Neural crest cell (in vitro differentiated cells): ENCODE data around the gene KRTAP5-3. TPM values are rescaled to one million over a fixed set of nuclear protein-coding genes. Genes with fewer than 3 reads are reported as not detected.

ENCODE experiments used
- DNase-seq: peaks from one replicate; pipeline ENCODE4 v3.0.0; 2021; ENCODE audit warnings: low read depth, mixed read lengths, low spot score
- H3K27ac Mint-ChIP-seq: one replicate; pipeline ENCODE4 v1.8.0; 2021; ENCODE audit warnings: mild to moderate bottlenecking, mixed read lengths; ENCODE audit not compliant: unreplicated experiment
- H3K27me3 Mint-ChIP-seq: 2 replicates; pipeline ENCODE4 v1.8.0; 2021; ENCODE audit warnings: low read depth, mild to moderate bottlenecking, mixed read lengths
- H3K36me3 Mint-ChIP-seq: 2 replicates; pipeline ENCODE4 v1.8.0; 2021; ENCODE audit warnings: low read depth, mild to moderate bottlenecking, mixed read lengths
- H3K4me1 Mint-ChIP-seq: 2 replicates; pipeline ENCODE4 v1.8.0; 2021; ENCODE audit warnings: mixed read lengths
- H3K4me3 Mint-ChIP-seq: one replicate; pipeline ENCODE4 v1.8.0; 2021; ENCODE audit warnings: mild to moderate bottlenecking, mixed read lengths
- H3K9me3 Mint-ChIP-seq: 2 replicates; pipeline ENCODE4 v1.8.0; 2021; ENCODE audit warnings: mixed read lengths
- total RNA-seq: library from RNA; stranded (reverse); gene quantifications from 2 replicates; pipeline ENCODE4 v1.2.1, GENCODE V29; 2021
- TF ChIP-seq, protein P1 (sequence below): fragments of 200-600 bp; sonication (generic); conservative IDR thresholded peaks from 2 replicates; pipeline ENCODE4 v1.5.0; 2021; ENCODE audit warnings: antibody characterized with exemption, mild to moderate bottlenecking

The KRTAP5-3 gene
- total RNA-seq, 1 donor from 2014 or later: not detected

DNA sequence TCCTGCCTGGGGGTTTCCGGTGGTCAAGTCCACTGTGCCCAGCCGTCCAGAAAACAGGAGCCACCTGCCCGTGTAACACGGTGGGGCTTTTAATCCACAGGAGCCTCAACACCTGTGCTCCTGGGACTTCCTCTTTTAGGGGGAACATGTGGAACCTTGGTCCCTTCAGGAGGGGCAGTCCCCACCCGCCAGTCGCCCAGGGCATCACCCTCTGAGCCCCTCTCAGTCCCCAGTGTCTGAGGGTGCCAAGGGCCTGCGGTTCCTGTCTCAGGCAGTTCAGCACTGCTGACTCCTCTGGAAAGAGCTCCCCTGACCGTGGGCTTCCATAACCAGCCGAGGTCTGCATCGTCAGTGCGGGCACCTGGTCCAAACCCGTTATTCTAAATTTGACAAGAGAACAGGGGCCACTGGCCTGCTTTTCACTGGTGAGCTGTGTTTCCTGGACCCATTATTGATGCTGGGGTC, 37.1 kb upstream of the KRTAP5-3 start:
- Mint-ChIP-seq H3K36me3 (no peaks in the 10 kb centered on the region), H3K4me1 (no peaks in the 10 kb centered on the region), H3K9me3 (no peaks in the 10 kb centered on the region), H3K4me3 (no peak overlapping the region), H3K27ac (no peak overlapping the region), H3K27me3 (peaks cover 2% of the 10 kb centered on the region)
- TF ChIP-seq, protein P1, sequence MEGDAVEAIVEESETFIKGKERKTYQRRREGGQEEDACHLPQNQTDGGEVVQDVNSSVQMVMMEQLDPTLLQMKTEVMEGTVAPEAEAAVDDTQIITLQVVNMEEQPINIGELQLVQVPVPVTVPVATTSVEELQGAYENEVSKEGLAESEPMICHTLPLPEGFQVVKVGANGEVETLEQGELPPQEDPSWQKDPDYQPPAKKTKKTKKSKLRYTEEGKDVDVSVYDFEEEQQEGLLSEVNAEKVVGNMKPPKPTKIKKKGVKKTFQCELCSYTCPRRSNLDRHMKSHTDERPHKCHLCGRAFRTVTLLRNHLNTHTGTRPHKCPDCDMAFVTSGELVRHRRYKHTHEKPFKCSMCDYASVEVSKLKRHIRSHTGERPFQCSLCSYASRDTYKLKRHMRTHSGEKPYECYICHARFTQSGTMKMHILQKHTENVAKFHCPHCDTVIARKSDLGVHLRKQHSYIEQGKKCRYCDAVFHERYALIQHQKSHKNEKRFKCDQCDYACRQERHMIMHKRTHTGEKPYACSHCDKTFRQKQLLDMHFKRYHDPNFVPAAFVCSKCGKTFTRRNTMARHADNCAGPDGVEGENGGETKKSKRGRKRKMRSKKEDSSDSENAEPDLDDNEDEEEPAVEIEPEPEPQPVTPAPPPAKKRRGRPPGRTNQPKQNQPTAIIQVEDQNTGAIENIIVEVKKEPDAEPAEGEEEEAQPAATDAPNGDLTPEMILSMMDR: no peak
- DNase-seq: no peak

DNA sequence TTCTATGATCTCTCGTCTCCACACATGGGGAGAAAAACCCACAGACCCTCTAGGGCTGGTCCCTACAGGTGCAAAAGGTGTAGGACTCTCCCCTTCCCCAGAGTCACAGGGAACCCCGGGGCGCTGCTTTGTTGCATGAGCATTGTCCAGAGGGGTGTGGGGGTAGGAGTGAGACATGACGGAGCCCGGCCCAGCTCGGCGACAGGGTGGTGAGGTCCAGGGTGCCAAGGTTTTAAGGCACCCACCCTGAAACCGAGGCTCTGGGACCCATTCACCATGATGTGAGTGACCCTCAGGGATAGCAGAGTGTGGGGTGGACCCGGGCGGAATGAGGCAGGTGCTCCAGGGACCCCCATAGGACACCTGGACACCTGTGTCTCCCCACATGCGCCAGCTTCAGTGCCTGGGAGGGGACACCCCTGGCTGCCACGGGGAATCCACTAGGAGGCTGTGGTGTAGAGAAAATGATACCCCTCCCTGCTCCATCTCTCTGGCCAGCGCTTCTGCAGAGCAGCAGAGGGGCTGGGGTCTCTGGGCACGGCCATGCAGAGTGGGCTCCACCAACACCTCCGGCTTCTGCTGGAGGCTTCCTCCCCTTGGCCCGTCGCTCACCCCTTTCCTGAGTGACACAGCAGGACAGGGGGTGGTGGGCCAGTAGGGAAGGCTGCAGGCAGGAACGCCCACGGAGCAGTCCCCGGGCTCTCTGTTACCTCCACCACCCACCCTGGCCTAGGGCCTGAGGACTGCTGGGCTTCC, 36.5 kb upstream of the KRTAP5-3 start:
- Mint-ChIP-seq H3K4me1 (no peaks in the 10 kb centered on the region), H3K4me3 (no peak overlapping the region), H3K36me3 (no peaks in the 10 kb centered on the region), H3K9me3 (no peaks in the 10 kb centered on the region), H3K27ac (no peak overlapping the region), H3K27me3 (peaks cover 8% of the 10 kb centered on the region)
- DNase-seq: no peak
- TF ChIP-seq, protein P1: no peak

DNA sequence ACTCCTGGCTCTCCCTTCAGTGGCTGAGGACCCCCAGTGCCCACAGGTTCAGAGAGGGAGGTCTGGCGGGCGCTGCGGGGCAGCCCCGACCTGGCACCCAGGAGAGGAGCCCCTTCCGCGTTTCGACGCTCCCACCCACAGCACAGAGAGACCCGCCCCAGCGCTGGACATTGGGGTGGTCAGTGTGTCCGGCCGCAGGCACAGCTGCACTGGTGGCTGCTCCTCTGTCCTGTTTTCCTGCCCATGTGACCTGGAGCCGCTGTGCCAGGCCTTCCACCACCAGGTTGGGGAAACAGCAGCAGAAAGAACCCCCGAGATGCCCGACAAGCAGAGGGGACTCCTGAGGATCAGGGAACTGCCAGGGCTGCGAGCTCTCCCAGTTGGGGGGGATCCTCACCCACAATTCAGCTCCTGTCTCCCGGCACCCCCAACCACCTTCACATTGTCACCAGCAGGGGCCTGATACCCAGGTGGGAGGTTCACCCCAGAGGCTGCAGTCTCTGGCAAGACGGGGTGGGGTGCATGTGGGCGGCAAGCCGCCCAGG, 35.0 kb upstream of the KRTAP5-3 start:
- no peaks in the 10 kb centered on the region for H3K9me3 Mint-ChIP-seq
- no peak for DNase-seq

DNA sequence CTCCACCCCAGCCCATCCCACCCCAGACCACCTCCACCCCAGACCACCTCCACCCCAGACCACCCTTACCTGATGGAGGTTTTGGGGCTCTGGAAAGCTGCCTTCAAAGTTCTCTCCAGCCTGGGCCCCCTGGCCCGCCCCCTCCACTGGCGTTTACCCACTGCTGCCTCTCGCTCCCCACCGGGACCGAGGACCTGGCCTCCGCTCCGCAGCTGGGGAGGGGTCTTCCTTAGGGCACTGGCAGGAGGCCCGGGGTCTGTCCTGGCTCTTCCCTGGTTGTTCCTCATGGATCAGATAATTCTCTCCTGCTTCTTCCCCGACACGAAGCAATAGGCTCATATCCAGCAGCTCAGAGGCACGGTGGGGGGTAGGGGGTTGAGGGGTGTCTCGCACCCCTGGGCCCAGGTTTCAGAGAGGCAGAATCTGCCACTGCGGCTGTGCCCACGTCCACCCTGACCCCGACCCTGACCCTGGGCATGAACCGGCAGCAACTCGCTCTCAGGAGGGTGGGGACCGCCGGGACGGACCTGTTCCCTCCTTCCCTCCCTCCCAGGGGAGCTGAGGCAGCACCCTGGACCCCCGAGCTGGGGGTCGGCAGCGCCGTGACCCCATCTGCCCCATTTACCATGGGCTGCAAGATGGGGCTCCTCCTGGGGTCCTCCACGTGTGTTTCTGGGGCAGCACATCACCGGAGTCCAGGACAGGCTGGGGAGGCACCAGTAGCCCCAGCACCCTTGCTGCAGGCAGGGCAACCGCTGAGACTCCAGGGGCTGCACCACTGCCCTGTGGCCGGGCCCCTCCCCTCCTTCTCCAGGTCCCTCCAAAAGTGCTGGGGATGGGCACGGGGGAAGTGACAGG, 34.3 kb upstream of the KRTAP5-3 start:
- H3K4me3 Mint-ChIP-seq: no peak overlapping the region
- DNase-seq: no peak
- TF ChIP-seq, protein P1: no peak

More for the DNA sequence above, 35.0 kb upstream of the KRTAP5-3 start:
- no peak overlapping the region for H3K27ac Mint-ChIP-seq
- H3K4me1 Mint-ChIP-seq: no peaks in the 10 kb centered on the region
- no peak overlapping the region for H3K4me3 Mint-ChIP-seq
- peaks cover 9% of the 10 kb centered on the region for H3K27me3 Mint-ChIP-seq
- no peaks in the 10 kb centered on the region for H3K36me3 Mint-ChIP-seq
- TF ChIP-seq, protein P1: no peak

DNA sequence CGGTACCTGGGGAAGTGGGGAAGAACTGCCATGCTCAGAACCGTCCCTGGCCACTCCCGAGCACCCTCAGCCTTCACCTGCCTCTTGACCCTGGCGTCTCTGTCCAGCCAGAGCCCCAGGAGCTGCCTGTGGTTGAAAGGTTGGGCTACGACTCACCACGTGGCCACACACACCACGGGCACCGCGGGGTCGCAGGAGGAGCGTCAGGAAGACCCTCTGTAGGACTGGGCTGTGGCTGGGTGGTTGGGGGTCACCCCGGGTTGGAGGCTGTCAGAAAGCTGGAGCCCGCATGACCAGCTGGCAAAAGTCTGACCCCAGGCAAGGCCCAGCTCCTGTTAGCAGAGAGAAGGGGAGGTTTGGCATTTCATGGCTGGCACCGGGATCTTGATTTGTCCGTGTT, 32.8 kb upstream of the KRTAP5-3 start:
- no peak overlapping the region for H3K27ac Mint-ChIP-seq
- no peaks in the 10 kb centered on the region for H3K4me1 Mint-ChIP-seq
- TF ChIP-seq, protein P1: no peak
- H3K4me3 Mint-ChIP-seq: no peak overlapping the region
- H3K9me3 Mint-ChIP-seq: no peaks in the 10 kb centered on the region
- peaks cover 6% of the 10 kb centered on the region for H3K27me3 Mint-ChIP-seq
- H3K36me3 Mint-ChIP-seq: no peaks in the 10 kb centered on the region
- no peak for DNase-seq

More for the DNA sequence above, 34.3 kb upstream of the KRTAP5-3 start:
- Mint-ChIP-seq H3K27me3 (peaks cover 6% of the 10 kb centered on the region), H3K27ac (no peak overlapping the region), H3K9me3 (no peaks in the 10 kb centered on the region), H3K36me3 (no peaks in the 10 kb centered on the region), H3K4me1 (no peaks in the 10 kb centered on the region)
